Effector CD4-positive, alpha-beta T cell (primary cell): ENCODE results near the gene BAZ1B.
"Not testable (repeated sequence)": the region's sequence is repeated elsewhere in the genome, so short reads cannot be mapped to it uniquely, and the experiment has no call there.

Source experiments
- DNase-seq: peaks from one replicate; pipeline ENCODE4 v3.0.0-alpha.2; 2020

Gene BAZ1B

DNA sequence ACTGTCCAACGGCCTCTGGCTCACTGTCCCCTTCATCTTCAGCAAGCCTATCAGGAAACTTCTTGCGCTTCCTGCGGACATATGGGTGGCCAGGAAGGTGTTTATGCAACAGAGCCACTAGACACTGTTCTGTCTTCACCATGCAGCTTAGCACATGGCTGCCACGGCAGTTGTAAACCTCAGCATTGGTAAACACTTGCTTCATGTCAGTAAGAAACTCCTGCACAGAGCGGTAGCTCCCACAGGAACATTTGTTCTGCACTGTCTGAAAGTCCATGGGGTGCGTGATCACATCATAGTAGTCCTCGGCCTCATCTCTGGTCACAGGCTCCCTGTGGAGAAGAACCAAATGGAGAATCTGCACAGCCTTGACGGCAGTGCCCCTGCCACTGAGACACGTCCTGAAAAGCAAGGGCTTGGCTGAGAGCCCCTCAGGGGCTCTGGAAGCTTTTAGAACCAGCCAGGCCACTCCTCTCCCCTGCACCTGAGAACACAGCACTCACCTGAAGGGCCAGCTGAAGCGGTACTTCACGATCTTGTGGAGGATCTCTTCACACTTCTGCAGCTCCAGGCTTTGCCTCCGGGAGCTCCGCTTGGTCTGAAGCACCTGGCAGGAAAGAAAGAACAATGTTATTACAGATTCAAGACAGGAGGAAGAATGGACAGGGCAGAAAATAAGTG is 79.7 kb downstream of the BAZ1B start:
- DNase-seq, result no peak

DNA sequence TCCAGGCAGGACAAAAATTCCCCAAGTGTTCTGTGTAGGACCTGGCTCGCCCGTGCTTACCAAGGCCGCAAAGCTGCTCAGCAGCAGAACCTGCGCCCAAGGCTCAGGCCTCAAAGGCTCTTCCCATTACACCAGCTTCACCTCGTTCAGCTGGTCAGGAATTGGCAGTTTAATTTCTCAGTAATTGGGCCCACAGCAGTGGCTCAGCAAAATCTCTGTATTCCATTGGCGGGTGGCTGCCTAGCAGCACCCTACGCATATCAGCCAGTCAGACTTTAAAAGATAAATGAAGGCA is 82.7 kb downstream of the BAZ1B start:
- no peak for DNase-seq

DNA sequence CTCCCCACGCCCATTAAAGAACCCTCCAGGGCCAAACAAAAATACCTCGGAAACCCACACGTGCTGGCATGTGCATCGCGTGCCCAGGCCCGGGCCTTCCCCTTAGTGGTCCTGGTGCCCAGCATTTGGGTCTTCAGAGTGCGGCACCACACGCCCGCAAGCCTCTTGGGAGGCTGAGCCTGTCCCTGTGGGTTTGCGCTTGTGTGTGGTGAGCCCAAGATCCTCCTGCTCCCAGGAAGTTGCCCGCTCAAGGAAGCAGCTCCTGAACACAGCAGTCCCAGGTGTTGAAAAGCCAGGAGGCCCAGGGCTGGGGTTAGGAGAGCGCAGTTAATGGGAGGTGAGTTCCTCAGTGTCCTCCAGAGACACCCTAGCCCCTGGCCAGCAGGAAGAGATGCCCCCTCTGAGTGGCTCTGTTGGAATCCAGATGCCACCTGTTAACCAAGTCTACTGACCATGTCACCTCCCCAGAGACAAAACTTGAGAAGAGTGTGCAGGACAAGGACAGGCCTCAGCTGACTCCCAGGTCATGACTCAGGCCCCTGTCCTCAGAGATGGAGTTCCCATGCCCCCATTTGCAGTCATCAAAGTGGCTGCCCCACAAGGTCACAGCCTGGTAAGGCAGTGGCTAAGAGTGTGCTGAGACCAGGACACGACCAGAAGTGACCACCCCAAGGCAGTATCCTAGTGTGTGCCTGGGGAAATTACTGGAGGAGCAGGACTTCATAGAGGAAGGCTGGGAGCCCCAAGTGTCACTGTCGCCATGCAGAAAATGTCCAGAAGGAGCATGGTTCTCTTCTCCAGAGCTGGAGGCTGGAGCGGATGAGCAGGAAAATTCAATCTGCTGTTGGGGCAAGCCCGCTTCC is 83.3 kb downstream of the BAZ1B start:
- no peak for DNase-seq

DNA sequence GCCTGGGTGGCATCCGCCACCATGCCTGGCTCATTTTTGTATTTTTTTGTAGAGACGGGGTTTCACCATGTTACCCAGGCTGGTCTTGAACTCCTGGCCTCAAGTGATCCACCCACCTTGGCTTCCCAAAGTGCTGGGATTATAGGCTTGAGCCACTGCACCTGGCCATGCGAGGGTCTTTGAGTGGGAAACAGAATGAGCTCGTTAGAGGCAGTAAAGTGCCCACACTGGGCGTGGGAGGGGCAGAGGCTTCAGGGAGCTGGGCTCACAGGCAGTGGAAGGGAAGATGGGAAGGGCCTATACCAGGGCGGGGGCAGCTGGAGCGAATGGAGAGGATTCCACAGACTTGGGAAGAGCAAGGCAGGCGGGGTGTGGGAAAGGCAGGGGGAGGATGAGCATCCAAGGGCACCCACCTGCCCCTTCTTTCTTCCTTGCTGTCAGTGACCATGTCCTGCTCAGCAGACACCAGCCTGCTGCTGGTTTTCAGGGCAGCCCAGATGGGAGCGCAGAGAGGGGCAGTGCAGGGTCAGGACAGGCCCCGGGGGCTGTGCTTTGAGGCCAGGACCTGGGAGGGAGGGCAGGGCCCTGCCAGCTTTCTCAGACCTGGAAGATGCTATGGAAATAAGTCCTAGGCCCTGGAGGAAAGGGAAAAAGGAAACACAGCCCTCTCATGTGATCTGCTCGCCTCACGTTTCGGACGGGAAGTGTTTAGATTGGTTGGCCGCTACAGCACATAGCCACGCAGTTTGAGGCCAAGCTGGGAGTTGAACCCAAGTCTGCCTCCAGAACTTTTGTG is 84.3 kb downstream of the BAZ1B start:
- DNase-seq, result no peak

DNA sequence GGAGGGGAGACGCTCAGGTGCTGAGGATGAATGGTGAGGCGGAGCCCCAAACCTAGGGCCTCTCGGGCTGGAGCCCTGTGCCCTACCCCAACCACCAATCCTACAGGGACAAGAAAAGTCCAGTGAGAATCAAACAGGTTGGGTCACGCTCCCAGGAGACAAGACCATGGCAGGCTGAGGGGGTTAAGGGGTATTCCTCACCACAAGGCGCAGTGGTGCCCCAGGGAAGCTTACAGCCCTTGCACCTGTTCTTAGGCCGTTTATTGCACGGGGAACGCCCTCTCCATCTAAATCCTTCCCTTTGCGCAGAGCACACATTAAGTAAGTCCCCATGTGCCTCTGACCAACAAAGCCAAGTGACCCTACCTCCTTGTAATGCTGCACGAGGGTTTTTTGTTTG is 85.0 kb downstream of the BAZ1B start:
- DNase-seq, result no peak

DNA sequence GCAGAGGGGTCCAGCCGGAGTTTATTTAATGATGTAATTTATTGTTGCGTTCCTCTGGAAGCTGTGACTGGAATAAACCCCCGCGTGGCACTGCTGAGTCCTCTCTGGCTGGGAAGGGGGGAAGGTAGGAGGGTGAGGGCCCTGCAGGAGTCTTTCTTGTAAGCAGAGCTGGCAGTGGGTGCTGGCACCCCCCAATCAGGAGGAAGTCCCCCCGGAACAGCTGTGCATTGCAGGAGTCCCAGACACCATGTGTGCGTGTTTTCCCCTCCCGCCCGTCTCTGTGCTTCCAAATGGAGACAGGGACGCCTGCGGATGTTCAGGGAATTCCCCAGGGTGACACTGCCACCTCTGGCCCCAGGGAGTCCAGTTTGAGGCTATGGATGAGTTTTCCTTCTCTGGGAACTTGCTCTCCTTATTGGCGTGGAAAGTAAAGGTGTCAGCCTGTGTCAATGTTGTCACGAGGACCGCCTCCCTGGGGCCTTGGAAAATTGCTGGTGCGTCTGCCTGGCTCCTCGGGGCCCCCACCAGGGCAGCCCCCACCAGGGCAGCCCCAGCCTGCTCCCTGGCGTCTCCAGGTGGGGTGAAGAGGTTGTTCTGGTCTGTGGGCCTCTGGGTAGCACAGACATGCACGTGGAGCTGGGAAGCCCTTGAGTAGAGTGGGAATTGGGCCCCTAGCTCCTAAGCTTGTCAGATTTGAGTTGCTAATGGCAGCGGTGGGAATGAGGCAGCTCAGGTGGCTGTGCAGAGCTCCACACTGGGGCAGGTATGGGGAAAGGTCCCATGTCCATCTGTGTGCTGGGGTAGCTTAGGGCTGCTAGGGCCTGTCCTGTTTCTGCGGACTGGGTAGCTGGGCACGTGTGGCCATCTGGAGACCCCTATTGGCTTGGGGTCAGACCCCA is 85.8 kb downstream of the BAZ1B start:
- no peak for DNase-seq

DNA sequence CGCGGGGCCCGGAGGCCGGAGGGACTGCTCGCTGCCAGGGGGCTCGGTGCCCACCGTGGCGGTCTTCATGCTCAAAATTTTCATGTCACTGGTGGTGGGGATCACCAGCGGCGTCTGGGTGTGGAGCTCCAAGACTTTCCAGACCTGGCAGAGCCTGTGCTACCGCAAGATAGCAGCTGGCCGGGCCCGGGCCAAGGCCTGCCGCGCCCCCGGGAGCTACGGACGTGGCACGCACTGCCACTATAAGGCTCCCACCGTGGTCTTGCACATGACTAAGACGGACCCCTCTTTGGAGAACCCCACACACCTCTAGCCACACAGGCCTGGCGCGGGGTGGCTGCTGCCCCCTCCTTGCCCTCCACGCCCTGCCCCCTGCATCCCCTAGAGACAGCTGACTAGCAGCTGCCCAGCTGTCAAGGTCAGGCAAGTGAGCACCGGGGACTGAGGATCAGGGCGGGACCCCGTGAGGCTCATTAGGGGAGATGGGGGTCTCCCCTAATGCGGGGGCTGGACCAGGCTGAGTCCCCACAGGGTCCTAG is 86.6 kb downstream of the BAZ1B start:
- no peak for DNase-seq

DNA sequence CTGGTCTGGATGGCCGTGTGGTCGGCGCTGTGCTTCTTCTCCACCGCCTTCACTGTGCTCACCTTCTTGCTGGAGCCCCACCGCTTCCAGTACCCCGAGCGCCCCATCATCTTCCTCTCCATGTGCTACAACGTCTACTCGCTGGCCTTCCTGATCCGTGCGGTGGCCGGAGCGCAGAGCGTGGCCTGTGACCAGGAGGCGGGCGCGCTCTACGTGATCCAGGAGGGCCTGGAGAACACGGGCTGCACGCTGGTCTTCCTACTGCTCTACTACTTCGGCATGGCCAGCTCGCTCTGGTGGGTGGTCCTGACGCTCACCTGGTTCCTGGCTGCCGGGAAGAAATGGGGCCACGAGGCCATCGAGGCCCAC is 87.4 kb downstream of the BAZ1B start:
- DNase-seq, result no peak

DNA sequence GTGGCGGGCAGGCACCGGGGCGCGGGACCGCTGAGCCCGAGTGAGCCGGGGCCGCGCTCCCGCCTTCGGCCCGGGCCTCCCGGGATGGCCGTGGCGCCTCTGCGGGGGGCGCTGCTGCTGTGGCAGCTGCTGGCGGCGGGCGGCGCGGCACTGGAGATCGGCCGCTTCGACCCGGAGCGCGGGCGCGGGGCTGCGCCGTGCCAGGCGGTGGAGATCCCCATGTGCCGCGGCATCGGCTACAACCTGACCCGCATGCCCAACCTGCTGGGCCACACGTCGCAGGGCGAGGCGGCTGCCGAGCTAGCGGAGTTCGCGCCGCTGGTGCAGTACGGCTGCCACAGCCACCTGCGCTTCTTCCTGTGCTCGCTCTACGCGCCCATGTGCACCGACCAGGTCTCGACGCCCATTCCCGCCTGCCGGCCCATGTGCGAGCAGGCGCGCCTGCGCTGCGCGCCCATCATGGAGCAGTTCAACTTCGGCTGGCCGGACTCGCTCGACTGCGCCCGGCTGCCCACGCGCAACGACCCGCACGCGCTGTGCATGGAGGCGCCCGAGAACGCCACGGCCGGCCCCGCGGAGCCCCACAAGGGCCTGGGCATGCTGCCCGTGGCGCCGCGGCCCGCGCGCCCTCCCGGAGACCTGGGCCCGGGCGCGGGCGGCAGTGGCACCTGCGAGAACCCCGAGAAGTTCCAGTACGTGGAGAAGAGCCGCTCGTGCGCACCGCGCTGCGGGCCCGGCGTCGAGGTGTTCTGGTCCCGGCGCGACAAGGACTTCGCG is 88.0 kb downstream of the BAZ1B start:
- no peak for DNase-seq

DNA sequence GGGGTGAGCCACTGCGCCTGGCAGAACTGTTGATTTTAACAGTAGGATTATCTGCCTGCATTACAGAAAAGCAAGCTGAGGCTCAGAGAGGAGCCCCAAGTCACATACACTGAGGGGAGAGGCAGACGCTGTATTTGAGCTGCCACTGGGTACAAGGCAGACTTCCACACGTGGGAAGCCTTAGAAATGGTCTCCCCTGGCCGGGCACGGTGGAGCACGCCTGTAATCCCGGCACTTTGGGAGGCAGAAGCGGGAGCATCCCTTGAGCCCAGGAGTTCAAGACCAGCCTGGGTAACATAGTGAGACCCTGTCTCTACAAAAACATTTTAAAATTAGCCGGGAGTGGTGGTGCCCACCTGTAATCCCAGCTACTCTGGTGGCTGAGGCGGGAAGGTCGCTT is 89.4 kb downstream of the BAZ1B start:
- no peak for DNase-seq

DNA sequence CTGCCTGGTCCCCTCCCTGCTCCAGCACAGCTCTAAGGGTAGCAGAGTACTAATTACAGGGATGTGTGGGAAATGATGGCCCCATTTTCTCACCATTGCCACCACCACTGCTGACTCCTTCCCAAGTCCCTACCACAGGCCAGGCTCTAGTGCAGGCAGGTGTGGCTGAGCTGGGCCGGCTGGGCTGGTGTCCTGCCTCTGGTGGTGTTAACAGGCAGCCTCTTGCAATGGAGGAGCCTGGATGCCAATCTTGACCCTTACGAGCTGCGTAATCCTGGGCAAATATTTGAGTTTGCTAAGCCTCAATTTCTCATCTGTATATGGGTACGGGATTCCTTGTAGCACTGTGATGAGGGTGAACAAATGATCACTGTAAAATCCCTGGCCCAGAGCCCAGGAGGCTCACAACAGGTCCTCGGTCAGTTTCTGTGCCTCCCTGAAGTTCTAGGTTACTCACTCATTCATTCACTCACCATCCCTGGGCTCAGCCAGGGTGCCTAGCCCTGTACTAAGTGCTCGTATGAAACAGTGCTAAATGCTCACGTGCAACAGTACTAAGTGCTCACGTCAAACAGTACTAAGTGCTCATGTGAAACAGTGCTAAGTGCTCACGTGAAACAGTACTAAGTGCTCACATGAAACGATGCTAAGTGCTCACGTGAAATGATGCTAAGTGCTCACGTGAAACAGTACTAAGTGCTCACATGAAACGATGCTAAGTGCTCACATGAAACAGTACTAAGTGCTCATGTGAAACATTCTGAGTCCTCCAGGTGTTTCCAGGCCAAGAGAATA is 90.9 kb downstream of the BAZ1B start:
- DNase-seq, result no peak

DNA sequence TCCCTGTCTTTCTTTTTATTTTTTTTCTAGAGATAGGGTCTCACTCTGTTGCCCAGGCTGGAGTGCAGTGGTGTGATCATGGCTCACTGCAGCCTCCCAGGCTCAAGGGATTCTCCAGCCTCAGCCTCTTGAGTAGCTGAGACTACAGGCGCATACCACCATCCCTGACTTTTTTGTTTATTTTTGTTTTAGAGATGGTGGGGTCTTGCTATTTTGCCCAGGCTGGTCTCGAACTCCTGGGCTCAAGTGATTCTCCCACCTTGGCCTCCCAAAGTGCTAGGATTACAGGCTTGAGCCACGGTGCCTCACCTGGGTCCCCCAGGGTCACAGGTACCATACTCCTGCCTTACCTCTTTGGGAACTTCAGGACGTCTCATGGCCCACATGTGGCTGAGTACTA is 91.6 kb downstream of the BAZ1B start:
- not testable (repeated sequence) for DNase-seq

DNA sequence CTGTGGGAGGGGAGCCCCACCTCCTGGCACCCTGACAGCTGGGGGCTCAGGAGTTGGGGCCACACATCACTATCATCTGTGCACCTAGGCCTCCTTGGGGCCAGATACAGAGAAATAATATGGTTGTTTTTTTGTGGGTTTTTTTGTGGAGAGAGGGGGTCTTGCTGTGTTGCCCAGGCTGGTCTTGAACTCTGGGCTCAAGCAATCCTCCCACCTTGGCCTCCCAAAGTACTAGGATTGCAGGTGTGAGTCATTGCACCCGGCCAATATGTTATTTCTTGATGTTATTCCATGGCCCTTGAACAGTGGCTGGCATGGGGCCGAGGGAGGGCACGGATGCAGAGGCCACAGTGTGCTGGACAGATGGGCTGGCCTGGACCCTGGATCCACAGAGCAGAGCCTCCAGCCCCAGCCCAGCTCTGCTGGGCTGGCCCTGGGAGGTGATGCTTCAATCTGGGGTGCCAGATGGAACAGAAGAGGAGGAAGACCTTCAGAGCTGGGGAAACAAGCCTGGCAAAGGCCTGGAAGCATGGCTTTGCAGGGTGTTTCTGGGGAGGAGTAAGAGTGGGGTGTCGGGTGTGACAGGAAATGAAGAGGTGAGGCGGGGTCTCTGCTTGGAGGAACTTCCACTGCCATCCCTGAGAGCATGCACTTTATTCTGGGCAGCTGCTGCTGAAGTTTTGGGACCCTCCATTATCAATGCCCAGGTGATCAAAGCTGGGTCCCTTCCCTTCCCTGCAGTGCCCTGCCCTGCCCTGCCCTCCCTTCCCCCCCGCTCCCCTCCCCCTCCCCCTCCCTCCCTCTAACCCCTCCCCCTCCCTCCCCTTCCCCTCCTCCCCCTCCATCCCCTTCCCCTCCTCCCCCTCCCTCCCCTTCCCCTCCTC is 92.2 kb downstream of the BAZ1B start:
- DNase-seq, result no peak

DNA sequence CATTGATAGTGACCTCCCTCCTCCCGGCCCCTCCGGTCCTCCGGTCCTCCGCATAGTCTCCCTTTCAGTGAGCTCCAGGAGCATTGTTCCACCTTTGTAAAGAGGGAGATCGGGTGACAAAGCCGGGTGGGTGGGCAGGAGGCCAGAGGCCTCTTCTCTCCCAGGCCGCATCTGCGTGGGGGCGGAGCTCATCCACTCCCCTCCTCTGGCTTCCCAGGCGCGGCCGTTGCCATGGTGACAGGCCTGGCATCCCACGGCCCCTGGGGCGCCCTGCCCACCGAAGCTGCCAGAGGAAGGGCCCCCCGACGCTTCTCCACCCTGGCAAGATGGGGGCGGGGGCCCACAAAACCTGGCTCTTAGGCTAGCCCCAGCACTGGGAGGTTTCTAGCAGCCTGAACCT is 92.9 kb downstream of the BAZ1B start:
- DNase-seq, result no peak

DNA sequence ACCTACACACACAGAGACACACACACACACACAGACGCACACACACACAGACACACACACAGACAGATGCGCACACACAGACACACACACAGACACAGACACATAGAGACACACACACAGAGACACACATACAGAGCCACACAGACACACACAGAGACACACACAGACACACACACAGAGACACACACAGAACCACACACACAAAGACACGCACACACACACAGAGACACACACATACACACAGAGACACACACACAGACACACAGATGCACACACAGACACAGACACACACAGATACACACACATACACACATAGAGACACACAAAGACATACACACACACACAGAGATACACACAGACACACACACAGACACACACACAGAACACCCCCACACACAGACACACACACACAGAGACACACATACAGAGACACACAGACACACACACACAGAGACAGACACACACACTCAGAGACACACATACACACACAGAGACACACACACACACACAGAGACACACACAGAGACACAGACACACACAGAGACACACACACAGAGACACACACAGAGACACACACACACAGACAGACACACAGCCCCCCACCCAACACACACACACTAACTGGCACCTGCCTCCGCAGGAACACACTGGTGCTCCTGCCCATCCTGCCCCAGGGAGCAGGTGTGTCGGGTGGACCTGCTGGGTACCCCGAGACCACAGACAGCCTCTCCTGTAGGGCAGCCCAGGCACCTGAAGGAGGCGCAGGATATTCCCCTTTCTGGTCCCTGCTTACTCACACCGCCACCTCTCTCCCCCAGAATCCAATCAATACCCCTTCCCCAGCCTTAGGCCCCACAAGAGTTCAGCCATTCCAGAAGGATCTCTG is 93.9 kb downstream of the BAZ1B start:
- DNase-seq, result no peak

DNA sequence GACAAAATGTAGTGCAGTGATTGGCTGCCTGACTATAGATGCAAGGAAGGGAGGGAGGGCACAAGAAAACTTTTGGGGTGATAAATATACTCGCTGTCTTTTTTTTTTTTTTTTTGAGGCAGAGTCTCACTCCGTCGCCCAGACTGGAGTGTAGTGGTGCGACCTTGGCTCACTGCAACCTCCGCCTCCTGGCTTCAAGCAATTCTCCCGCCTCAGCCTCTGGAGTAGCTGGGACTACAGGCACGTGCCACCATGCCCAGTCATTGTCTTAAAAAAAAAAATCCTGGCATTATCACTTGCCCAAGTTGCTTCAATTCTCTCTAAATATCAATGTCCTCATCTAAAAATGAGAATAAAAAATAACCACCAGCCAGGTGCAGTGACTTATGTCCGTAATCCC is 96.1 kb downstream of the BAZ1B start:
- DNase-seq, result no peak

DNA sequence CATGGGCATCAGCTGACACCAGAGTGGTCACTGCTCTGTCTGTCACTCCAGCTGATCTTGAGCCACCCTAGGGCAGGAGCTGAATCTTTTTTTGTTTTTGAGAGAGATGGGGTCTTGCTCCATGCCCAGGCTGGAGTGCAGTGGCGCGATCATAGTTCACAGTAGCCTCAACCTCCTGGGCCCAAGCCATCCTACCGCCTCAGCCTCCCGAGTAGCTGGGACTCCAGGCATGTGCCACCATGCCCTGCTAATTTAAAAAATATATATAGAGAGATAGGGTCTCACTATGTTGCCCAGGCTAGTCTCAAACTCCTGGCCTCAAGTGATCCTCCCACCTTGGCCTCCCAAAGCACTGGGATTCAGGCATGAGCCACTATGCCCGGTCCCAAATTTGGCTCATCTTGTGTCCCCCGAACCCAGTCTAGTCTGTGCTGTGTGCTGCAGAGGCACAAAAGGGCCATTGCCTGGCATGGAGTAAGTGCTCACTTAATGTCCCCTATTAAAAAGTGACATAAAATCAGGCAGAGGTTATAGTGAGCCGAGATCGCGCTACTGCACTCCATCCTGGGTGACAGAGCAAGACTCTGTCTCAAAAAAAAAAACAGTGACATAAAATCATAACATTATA is 96.6 kb downstream of the BAZ1B start:
- no peak for DNase-seq

DNA sequence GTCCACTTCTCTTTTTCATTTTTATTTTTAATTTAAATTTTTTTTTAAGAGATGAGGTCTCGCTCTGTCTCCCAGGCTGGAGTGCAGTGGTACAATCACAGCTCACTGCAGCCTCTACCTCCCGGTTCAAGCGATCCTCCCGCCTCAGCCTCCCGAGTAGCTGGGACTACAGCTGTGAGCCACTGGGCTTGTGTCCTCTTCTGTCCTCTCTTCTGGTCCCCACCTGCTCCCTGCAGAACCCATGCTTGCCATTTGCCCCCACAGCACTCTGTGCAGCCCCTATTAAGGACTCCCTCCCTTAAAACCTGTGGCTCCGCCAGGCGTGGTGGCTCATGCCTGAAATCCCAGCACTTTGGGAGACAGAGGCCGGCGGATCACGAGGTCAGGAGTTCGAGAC is 97.6 kb downstream of the BAZ1B start:
- no peak for DNase-seq
